ENCODE results near the gene MAGEA4. TPM values are rescaled to one million over a fixed set of nuclear protein-coding genes. Genes with fewer than 3 reads are reported as not detected.

MAGEA4 gene, protein sequence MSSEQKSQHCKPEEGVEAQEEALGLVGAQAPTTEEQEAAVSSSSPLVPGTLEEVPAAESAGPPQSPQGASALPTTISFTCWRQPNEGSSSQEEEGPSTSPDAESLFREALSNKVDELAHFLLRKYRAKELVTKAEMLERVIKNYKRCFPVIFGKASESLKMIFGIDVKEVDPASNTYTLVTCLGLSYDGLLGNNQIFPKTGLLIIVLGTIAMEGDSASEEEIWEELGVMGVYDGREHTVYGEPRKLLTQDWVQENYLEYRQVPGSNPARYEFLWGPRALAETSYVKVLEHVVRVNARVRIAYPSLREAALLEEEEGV
- not detected for total RNA-seq

DNA sequence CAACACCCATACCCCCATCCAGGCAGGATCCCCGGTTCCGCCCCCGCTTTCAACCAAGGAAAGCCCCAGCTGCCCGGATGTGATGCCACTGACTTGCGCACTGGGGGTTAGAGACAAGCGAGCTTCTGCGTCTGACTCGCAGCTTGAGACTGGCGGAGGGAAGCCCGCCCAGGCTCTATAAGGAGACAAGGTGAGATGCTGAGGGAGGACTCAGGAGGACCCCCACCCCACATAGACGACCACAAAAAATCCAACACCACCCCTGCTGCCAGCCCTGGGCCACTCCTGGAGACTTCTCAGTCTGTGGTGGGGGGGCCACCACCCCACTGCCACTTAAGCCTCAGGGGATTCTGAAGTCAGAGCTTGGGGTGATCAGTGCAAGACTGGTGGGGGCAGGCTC, at the start of gene MAGEA4:
MAGEA4 (plus strand) TSS at position 110 of the 400 bp plus-strand sequence. CDS start 10,776 bp downstream, outside the sequence.
- Histone ChIP-seq H3K27me3 (no peaks in the 10 kb centered on the region), H3K4me1 (no peaks in the 10 kb centered on the region), H3K4me3 (no peak within 1 kb of the TSS), H3K9me3 (no peaks in the 10 kb centered on the region), H3K36me3 (no peaks in the 10 kb centered on the region), H3K27ac (no peak within 1 kb of the TSS)
- DNase-seq (ENCODE audit: extremely low spot score in 2 of 2) = no peak
- TF ChIP-seq, protein P1, sequence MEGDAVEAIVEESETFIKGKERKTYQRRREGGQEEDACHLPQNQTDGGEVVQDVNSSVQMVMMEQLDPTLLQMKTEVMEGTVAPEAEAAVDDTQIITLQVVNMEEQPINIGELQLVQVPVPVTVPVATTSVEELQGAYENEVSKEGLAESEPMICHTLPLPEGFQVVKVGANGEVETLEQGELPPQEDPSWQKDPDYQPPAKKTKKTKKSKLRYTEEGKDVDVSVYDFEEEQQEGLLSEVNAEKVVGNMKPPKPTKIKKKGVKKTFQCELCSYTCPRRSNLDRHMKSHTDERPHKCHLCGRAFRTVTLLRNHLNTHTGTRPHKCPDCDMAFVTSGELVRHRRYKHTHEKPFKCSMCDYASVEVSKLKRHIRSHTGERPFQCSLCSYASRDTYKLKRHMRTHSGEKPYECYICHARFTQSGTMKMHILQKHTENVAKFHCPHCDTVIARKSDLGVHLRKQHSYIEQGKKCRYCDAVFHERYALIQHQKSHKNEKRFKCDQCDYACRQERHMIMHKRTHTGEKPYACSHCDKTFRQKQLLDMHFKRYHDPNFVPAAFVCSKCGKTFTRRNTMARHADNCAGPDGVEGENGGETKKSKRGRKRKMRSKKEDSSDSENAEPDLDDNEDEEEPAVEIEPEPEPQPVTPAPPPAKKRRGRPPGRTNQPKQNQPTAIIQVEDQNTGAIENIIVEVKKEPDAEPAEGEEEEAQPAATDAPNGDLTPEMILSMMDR (IDR thresholded peaks at IDR 0.05) = no peak
- no peak for TF ChIP-seq POLR2A (IDR thresholded peaks at IDR 0.05)
- no peak for TF ChIP-seq POLR2AphosphoS5 (IDR thresholded peaks at IDR 0.05; ENCODE audit: insufficient read depth in 1 of 2, low read depth in 1 of 2)
- intact Hi-C loops (cut with DNase I) = no loop called here

DNA sequence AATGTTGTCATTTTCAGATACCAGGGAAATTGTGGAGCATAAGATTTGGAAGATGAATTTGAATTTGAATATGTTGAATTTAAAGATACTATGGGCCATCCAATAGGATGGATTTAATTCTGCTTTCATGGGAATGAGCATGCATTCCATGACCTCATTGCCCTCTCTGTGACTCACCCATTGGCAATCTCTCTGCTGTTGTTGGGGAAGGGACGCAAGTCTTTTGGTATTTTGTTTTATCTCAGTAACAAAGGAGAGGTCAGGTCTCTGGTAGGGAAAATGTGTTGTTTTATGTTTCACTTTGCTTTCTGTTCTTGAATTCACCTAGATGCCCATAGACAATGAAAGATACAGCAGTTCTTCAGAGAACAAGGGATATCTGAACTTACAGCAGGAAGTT, 42.1 kb upstream of the MAGEA4 start:
- H3K9me3 ChIP-seq = no peaks in the 10 kb centered on the region
- no peaks in the 10 kb centered on the region for H3K4me1 ChIP-seq
- no peak overlapping the region for H3K27ac ChIP-seq
- no peaks in the 10 kb centered on the region for H3K27me3 ChIP-seq
- DNase-seq (ENCODE audit: extremely low spot score in 2 of 2) = no peak
- H3K4me3 ChIP-seq = no peak overlapping the region
- H3K36me3 ChIP-seq = no peaks in the 10 kb centered on the region
- intact Hi-C loops (cut with DNase I) = no loop called here
- TF ChIP-seq POLR2A (IDR thresholded peaks at IDR 0.05) = no peak
- no peak for TF ChIP-seq POLR2AphosphoS5 (IDR thresholded peaks at IDR 0.05; ENCODE audit: insufficient read depth in 1 of 2, low read depth in 1 of 2)
- TF ChIP-seq, protein P1 (IDR thresholded peaks at IDR 0.05) = no peak

DNA sequence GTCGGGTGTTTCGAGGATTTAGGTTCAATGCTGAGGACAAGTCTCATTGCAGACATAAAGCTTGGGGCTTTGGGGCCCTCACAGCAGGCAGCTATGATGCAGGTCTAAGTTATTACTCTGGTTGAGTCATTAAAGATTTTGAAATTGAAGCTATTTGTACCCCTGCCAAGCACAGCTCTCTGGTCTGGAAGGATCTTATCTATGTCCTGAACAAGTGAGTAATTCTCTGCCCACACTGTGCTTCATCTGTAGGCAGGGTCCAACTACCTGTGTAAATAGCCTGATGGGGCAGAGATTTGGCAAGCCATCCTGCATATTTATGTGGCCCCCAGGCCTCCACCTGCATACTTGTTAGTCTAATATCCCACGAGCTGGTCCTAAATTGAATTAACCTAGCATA, 41.4 kb upstream of the MAGEA4 start:
- Histone ChIP-seq H3K27ac (no peak overlapping the region), H3K27me3 (no peaks in the 10 kb centered on the region), H3K36me3 (no peaks in the 10 kb centered on the region), H3K4me3 (no peak overlapping the region), H3K9me3 (no peaks in the 10 kb centered on the region), H3K4me1 (no peaks in the 10 kb centered on the region)
- intact Hi-C loops (cut with DNase I) = no loop called here
- no peak for TF ChIP-seq POLR2AphosphoS5 (IDR thresholded peaks at IDR 0.05; ENCODE audit: insufficient read depth in 1 of 2, low read depth in 1 of 2)
- TF ChIP-seq, protein P1 (IDR thresholded peaks at IDR 0.05) = no peak
- no peak for TF ChIP-seq POLR2A (IDR thresholded peaks at IDR 0.05)
- no peak for DNase-seq (ENCODE audit: extremely low spot score in 2 of 2)

DNA sequence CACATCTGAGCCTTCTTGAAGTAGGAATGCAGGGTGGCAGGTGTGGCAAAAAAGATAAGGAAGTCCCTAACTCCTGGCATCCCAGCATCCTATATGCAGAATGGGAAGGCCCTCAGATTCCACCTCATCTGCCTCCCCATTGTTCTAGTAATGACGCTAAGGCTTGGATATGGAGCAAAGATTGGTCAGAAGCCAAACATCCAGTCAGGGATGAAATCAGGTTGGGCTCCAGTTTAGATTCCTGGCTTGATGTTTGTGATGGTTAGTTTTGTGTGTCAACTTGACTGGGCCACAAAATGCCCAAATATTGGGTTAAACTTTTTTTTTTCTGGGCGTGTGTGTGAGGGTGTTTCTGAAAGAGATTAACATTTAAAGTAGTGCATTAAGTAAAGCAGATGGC, 39.6 kb upstream of the MAGEA4 start:
- Histone ChIP-seq H3K36me3 (no peaks in the 10 kb centered on the region), H3K27me3 (no peaks in the 10 kb centered on the region), H3K4me3 (no peak overlapping the region), H3K9me3 (no peaks in the 10 kb centered on the region), H3K4me1 (no peaks in the 10 kb centered on the region), H3K27ac (no peak overlapping the region)
- DNase-seq (ENCODE audit: extremely low spot score in 2 of 2) = no peak
- TF ChIP-seq POLR2AphosphoS5 (IDR thresholded peaks at IDR 0.05; ENCODE audit: insufficient read depth in 1 of 2, low read depth in 1 of 2) = no peak
- TF ChIP-seq, protein P1 (IDR thresholded peaks at IDR 0.05) = no peak
- TF ChIP-seq POLR2A (IDR thresholded peaks at IDR 0.05) = no peak
- intact Hi-C loops (cut with DNase I) = no loop called here

DNA sequence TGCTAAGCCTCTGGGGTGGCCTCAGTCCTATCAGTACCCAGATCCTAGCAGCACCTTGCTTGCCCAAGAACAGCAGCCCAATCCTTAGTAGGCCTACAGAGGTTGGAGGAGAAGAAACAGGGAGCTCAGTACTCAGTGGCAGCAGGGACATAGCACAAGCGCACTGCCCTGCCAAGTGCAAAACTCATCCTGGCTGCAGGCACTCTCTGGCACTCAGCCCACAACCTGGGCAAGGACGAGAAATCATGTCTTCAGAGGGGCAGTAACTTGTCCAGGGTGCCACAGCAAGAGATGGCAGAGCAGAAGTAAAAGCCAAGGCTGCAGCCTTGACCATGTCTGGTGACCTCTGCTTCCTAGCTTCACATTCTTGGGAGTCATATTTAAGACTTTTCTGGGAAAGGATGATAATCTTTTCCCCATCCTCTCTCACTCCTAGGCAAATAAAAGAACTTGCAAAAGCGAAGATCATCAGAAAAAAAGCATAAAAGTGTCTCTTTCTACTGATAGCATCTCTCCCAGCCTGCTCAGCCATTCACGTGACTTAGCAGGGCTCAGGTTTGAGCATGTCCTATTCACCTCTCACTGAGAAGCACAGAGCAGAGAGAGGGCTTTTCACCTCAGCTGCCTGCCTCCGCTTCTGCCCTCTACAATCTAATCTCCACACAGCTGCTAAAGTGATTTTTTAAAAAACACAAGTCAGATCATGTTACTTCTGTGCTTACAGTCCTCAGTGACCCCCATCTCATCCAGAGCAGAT, 37.2 kb upstream of the MAGEA4 start:
- Histone ChIP-seq H3K27me3 (no peaks in the 10 kb centered on the region), H3K36me3 (no peaks in the 10 kb centered on the region), H3K4me3 (no peak overlapping the region), H3K4me1 (no peaks in the 10 kb centered on the region), H3K9me3 (no peaks in the 10 kb centered on the region), H3K27ac (no peak overlapping the region)
- intact Hi-C loops (cut with DNase I) = no loop called here
- no peak for DNase-seq (ENCODE audit: extremely low spot score in 2 of 2)
- no peak for TF ChIP-seq POLR2AphosphoS5 (IDR thresholded peaks at IDR 0.05; ENCODE audit: insufficient read depth in 1 of 2, low read depth in 1 of 2)
- TF ChIP-seq, protein P1 (IDR thresholded peaks at IDR 0.05) = no peak
- TF ChIP-seq POLR2A (IDR thresholded peaks at IDR 0.05) = no peak
